NT2/D1 (cell line): ENCODE measurements around the gene LIMS1.
"Not testable (repeated sequence)": the region's sequence is repeated elsewhere in the genome, so short reads cannot be mapped to it uniquely, and the experiment has no call there.

Source experiments
- SUZ12 ChIP-seq: IDR thresholded peaks from 2 replicates; pipeline ENCODE4 v1.6.1; 2011; ENCODE audit not compliant: insufficient read length, insufficient read depth; ENCODE audit errors: extremely low read depth
- ZNF274 ChIP-seq: IDR thresholded peaks from 2 replicates; pipeline ENCODE4 v1.6.1; 2011; ENCODE audit warnings: mild to moderate bottlenecking, low read depth, low read length

DNA sequence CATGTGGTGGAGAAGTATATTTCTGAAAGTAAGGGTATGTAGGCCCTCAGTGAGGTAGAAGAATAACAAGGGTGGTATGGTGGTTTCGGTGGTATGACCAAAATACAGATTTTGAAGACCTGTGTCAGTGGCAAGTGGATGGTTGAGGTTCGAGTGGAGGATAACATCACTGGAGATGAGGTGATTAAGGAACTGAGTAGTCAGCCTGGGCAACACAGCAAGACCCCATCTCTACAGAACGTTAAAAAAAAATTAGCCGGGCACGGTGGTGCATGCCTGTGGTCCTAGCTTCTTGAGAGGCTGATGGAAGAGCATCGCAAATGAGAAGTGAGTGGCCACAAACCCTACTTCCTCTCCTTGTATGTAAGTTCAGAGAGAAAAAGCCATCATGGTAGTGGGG, 200.4 kb downstream of the LIMS1 start:
- not testable (repeated sequence) for TF ChIP-seq ZNF274, SUZ12
